SK-N-SH treated with all-trans-retinoic acid at 6 μM for 48 hours (cell line): ENCODE data around the gene RBL2.
A peak's percentile ranks its signal among the peaks of the same experiment; 100 is the strongest.

Source experiments
- ATAC-seq: fragments of 200-7000 bp; cut with Tn5 transposase; 3 replicates; pipeline ENCODE4 v1.9.1; 2020; ENCODE audit warnings: mild to moderate bottlenecking, moderate library complexity
- ARNTL ChIP-seq: fragments of 450-650 bp; formaldehyde crosslinking; IDR thresholded peaks from 2 replicates; pipeline ENCODE4 v1.5.0; 2020; ENCODE audit warnings: low read depth, mild to moderate bottlenecking, moderate library complexity, borderline replicate concordance
- ESRRG ChIP-seq: fragments of 250-450 bp; sonication (Bioruptor Pico); IDR thresholded peaks from 2 replicates; pipeline ENCODE4 v1.6.1; 2021; ENCODE audit warnings: mild to moderate bottlenecking
- GLIS3 ChIP-seq: fragments of 250-450 bp; sonication (Bioruptor Pico); IDR thresholded peaks from 2 replicates; pipeline ENCODE4 v1.5.0; 2020; ENCODE audit warnings: mild to moderate bottlenecking, moderate library complexity
- ISL1 ChIP-seq: fragments of 250-450 bp; sonication (Bioruptor Pico); IDR thresholded peaks from 2 replicates; pipeline ENCODE4 v2.1.2; 2022; ENCODE audit warnings: mild to moderate bottlenecking, moderate library complexity
- OSR1 ChIP-seq: fragments of 250-450 bp; sonication (Bioruptor Pico); IDR thresholded peaks from 2 replicates; pipeline ENCODE4 v1.8.0; 2022; ENCODE audit warnings: moderate library complexity, mild to moderate bottlenecking, inconsistent platforms
- PPARA ChIP-seq: fragments of 250-450 bp; sonication (Bioruptor Pico); IDR thresholded peaks from 2 replicates; pipeline ENCODE4 v1.5.0; 2020; ENCODE audit warnings: mild to moderate bottlenecking, borderline replicate concordance
- RARB ChIP-seq: fragments of 250-450 bp; sonication (Bioruptor Pico); IDR thresholded peaks from 2 replicates; pipeline ENCODE4 v1.8.0; 2021; ENCODE audit warnings: mild to moderate bottlenecking, moderate library complexity
- TCF4 ChIP-seq: fragments of 250-450 bp; sonication (Bioruptor Pico); IDR thresholded peaks from 2 replicates; pipeline ENCODE4 v1.8.0; 2021; ENCODE audit warnings: mild to moderate bottlenecking, moderate library complexity, borderline replicate concordance
- TOX ChIP-seq: fragments of 250-450 bp; sonication (Bioruptor Pico); IDR thresholded peaks from 2 replicates; pipeline ENCODE4 v1.8.0; 2021; ENCODE audit warnings: mild to moderate bottlenecking, moderate library complexity, borderline replicate concordance
- ZFP3 ChIP-seq: fragments of 250-450 bp; sonication (Bioruptor Pico); IDR thresholded peaks from 2 replicates; pipeline ENCODE4 v1.5.0; 2020; ENCODE audit warnings: mild to moderate bottlenecking, moderate library complexity
- ZFP30 ChIP-seq: fragments of 450-650 bp; formaldehyde crosslinking; IDR thresholded peaks from 2 replicates; pipeline ENCODE4 v1.5.0; 2022; ENCODE audit warnings: mild to moderate bottlenecking, moderate library complexity
- ZNF565 ChIP-seq: fragments of 450-650 bp; formaldehyde crosslinking; conservative IDR thresholded peaks from 2 replicates; pipeline ENCODE4 v1.5.0; 2020; ENCODE audit warnings: low read depth, mild to moderate bottlenecking, moderate library complexity
- ZNF70 ChIP-seq: fragments of 450-650 bp; formaldehyde crosslinking; IDR thresholded peaks from 2 replicates; pipeline ENCODE4 v1.5.0; 2020; ENCODE audit warnings: mild to moderate bottlenecking, moderate library complexity
- ZNF8 ChIP-seq: fragments of 450-650 bp; formaldehyde crosslinking; IDR thresholded peaks from 2 replicates; pipeline ENCODE4 v1.5.0; 2020; ENCODE audit warnings: mild to moderate bottlenecking, moderate library complexity
- TF ChIP-seq, protein P1 (sequence below): fragments of 250-450 bp; sonication (Bioruptor Pico); IDR thresholded peaks from 2 replicates; pipeline ENCODE4 v1.5.1; 2021; ENCODE audit warnings: mild to moderate bottlenecking, moderate library complexity
- TF ChIP-seq, protein P2 (sequence below): fragments of 250-450 bp; sonication (Bioruptor Pico); IDR thresholded peaks from 2 replicates; pipeline ENCODE4 v1.8.0; 2021; ENCODE audit warnings: low read depth, mild to moderate bottlenecking, moderate library complexity, borderline replicate concordance
- TF ChIP-seq, protein P3 (sequence below): fragments of 250-450 bp; sonication (Bioruptor Pico); IDR thresholded peaks from 2 replicates; pipeline ENCODE4 v1.5.1; 2020; ENCODE audit warnings: low read depth, mild to moderate bottlenecking, moderate library complexity
- TF ChIP-seq, protein P4 (sequence below): fragments of 250-450 bp; sonication (Bioruptor Pico); IDR thresholded peaks from 2 replicates; pipeline ENCODE4 v1.8.0; 2020; ENCODE audit warnings: mild to moderate bottlenecking, moderate library complexity, borderline replicate concordance

Gene RBL2

DNA sequence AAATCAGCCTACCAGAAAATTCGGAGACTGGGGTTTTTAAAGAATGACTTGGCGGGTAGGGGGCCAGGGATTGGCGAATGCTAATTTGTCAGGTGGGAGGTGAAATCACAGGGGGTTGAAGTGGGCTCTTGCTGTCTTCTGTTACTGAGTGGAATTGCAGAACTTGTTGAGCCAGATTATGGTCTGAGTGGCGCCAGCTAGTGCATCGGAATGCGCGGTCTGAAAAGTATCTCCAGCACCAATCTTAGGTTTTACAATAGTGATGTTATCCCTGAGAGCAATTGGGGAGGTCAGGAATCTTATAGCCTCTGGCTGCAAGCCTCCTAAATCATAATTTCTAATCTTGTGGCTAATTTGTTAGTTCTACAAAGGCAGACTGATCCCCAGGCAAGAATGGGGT is 762 bp upstream of the RBL2 start (continued):
- no peak for TF ChIP-seq ESRRG (CRISPR knock-in tag)

DNA sequence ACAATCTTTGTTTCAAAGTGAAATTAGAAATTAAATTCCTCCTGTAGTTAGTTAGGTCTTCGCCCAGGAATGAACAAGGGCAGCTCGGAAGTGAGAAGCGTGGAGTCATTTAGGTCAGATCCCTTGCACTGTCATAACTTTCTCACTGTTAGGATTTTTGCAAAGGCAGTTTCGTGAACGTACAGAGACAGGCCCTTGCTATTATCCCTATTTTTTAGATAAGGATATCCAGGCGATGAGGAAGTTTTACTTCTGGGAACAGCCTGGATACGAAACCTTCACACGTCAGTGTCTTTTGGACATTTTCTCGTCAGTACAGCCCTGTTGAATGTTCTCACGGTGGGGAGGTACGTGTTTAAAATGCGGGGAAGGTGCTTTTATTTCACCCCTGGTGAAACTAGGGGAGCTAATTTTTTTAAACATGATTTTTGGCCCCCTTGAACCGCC is 318 bp upstream of the RBL2 start:
- no peak for ATAC-seq
- no peak for TF ChIP-seq ZNF565 (CRISPR knock-in tag)
- TF ChIP-seq, protein P1, sequence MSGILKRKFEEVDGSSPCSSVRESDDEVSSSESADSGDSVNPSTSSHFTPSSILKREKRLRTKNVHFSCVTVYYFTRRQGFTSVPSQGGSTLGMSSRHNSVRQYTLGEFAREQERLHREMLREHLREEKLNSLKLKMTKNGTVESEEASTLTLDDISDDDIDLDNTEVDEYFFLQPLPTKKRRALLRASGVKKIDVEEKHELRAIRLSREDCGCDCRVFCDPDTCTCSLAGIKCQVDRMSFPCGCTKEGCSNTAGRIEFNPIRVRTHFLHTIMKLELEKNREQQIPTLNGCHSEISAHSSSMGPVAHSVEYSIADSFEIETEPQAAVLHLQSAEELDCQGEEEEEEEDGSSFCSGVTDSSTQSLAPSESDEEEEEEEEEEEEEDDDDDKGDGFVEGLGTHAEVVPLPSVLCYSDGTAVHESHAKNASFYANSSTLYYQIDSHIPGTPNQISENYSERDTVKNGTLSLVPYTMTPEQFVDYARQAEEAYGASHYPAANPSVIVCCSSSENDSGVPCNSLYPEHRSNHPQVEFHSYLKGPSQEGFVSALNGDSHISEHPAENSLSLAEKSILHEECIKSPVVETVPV (CRISPR knock-in tag), result no peak
- no peak for TF ChIP-seq ZNF8
- TF ChIP-seq, protein P2, sequence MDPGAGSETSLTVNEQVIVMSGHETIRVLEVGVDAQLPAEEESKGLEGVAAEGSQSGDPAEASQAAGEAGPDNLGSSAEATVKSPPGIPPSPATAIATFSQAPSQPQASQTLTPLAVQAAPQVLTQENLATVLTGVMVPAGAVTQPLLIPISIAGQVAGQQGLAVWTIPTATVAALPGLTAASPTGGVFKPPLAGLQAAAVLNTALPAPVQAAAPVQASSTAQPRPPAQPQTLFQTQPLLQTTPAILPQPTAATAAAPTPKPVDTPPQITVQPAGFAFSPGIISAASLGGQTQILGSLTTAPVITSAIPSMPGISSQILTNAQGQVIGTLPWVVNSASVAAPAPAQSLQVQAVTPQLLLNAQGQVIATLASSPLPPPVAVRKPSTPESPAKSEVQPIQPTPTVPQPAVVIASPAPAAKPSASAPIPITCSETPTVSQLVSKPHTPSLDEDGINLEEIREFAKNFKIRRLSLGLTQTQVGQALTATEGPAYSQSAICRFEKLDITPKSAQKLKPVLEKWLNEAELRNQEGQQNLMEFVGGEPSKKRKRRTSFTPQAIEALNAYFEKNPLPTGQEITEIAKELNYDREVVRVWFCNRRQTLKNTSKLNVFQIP (CRISPR knock-in tag), result no peak
- no peak for TF ChIP-seq TCF4 (CRISPR knock-in tag)
- TF ChIP-seq ZFP3 (CRISPR knock-in tag), result no peak
- TF ChIP-seq OSR1 (CRISPR knock-in tag), result no peak
- TF ChIP-seq, protein P3, sequence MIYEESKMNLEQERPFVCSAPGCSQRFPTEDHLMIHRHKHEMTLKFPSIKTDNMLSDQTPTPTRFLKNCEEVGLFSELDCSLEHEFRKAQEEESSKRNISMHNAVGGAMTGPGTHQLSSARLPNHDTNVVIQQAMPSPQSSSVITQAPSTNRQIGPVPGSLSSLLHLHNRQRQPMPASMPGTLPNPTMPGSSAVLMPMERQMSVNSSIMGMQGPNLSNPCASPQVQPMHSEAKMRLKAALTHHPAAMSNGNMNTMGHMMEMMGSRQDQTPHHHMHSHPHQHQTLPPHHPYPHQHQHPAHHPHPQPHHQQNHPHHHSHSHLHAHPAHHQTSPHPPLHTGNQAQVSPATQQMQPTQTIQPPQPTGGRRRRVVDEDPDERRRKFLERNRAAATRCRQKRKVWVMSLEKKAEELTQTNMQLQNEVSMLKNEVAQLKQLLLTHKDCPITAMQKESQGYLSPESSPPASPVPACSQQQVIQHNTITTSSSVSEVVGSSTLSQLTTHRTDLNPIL (CRISPR knock-in tag), result no peak
- no peak for TF ChIP-seq ESRRG (CRISPR knock-in tag)
- no peak for TF ChIP-seq ISL1
- no peak for TF ChIP-seq TOX (CRISPR knock-in tag)
- TF ChIP-seq RARB (CRISPR knock-in tag), result no peak
- TF ChIP-seq PPARA (CRISPR knock-in tag), result no peak
- TF ChIP-seq, protein P4, sequence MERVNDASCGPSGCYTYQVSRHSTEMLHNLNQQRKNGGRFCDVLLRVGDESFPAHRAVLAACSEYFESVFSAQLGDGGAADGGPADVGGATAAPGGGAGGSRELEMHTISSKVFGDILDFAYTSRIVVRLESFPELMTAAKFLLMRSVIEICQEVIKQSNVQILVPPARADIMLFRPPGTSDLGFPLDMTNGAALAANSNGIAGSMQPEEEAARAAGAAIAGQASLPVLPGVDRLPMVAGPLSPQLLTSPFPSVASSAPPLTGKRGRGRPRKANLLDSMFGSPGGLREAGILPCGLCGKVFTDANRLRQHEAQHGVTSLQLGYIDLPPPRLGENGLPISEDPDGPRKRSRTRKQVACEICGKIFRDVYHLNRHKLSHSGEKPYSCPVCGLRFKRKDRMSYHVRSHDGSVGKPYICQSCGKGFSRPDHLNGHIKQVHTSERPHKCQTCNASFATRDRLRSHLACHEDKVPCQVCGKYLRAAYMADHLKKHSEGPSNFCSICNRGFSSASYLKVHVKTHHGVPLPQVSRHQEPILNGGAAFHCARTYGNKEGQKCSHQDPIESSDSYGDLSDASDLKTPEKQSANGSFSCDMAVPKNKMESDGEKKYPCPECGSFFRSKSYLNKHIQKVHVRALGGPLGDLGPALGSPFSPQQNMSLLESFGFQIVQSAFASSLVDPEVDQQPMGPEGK (CRISPR knock-in tag), result no peak

DNA sequence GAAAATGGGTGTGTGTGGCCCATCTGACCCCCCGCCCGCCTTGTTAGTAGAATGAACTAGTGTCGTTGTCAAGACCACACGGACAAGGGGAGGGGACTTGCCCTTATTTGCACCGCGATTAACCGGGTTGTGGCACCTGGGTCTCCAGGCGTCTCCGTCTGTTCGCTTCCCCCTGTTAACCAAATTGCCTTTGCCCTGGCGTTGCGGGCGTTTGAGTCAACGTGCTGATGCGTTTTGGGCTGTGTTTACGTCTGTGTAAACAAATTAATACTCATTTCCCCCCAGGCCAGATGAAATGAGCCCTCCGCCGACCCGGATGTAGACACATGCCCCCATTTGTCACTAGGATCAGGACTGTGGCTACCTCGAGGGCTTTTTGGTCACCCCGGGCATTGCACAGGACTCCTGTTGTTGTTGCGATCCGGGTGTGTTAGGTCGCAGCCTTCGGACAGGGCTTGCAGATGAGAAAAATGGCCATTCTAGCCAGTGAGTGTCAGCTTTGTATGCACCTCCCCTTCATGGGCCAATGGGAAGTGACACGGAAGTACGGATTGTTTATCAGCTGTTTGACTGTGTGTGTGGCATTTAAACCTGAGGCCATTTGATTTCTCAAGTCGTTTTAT is 906 bp downstream of the RBL2 start:
- no peak for TF ChIP-seq PPARA (CRISPR knock-in tag)
- TF ChIP-seq, protein P3 (CRISPR knock-in tag), result no peak
- peak; percentile 97 for ATAC-seq

DNA sequence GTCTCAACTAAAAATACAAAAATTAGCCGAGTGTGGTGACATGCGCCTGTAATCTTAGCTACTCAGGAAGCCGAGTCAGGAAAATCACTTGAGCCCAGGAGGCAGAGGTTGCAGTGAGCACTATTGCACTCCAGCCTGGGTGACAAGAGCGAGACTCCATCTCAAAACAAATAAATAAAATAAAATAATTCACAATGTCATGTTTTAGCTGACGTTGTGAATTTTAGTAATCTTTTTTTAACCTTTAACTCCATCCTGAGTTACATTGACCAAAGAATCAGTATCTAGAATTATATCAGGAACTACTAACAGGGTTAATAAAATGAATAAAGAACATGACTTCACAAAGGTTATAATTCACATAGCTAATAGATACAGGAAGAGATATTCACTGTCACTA is 5.9 kb downstream of the RBL2 start:
- no peak for ATAC-seq
- TF ChIP-seq PPARA (CRISPR knock-in tag), result no peak
- TF ChIP-seq, protein P2 (CRISPR knock-in tag), result no peak
- TF ChIP-seq ESRRG (CRISPR knock-in tag), result no peak
- TF ChIP-seq ZFP3 (CRISPR knock-in tag), result no peak
- TF ChIP-seq ZNF70, result no peak
- TF ChIP-seq TCF4 (CRISPR knock-in tag), result no peak
- no peak for TF ChIP-seq GLIS3 (CRISPR knock-in tag)
- no peak for TF ChIP-seq ISL1
- TF ChIP-seq, protein P3 (CRISPR knock-in tag), result no peak
- TF ChIP-seq ZFP30, result no peak
- TF ChIP-seq, protein P4 (CRISPR knock-in tag), result no peak
- TF ChIP-seq TOX (CRISPR knock-in tag), result no peak
- no peak for TF ChIP-seq OSR1 (CRISPR knock-in tag)
- no peak for TF ChIP-seq ARNTL (CRISPR knock-in tag)
